ENCODE measurements around the gene AIPL1. TPM values are rescaled to one million over a fixed set of nuclear protein-coding genes. Genes with fewer than 3 reads are reported as not detected.

Gene AIPL1
- total and polyA plus RNA-seq, 2 donors (not counting 1 experiment from before 2014, with no cell fraction given) = not detected

DNA sequence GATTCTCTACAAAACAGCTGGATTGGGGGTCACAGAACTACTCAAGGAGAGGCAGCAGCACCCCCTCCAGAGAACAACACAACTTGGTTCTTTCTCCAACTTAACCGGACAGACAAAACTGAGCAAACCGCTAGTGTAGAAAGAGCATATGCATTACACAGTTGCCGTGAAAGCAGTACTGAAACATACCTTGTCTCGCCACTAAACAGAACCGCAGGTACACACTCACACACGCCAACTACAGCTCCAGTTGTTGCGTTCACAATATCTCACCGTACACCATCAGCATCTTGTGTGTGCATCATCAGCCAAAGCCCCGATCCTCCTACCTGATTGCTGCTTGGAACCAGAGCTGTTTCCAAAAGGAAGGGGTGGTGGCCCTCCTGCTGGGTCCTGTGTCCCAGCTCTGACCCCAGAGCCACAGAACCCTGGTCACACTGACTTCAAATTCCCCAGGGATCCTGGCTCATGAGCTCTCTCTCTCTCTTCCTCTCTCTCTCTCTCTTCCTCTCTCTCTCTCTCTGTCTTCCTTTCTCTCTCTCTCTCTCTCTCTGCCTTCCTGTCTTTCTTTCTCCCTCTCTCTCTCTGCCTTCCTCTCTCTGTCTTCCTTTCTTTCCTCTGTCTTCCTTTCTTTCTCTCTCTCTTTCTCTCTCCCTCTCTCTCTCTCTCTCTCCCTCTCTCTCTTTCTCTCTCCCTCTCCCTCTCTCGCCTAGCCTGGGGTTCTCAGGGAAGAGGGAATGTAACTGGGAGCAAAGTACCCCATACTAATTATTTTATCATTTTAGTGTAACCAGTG, 17.7 kb upstream of the AIPL1 start:
- peaks cover 37% of the 10 kb centered on the region for H3K4me1 Mint-ChIP-seq
- CTCF ChIA-PET = interaction anchor here (0.7 to 3.5 kb wide), 3 partner anchors 17 to 21 kb away, joined by 4 to 13 read pairs (median 4); no protein-coding TSS in a partner anchor
- Histone ChIP-seq H3K9ac (ENCODE audit: low read length) (no peak overlapping the region), H3K27me3 (replicated peaks in 1 of 4; ENCODE audit: control extremely low read depth in 1 of 4, control insufficient read depth in 3 of 4, insufficient read depth in 4 of 4, low read length in 3 of 4) (no peaks in the 10 kb centered on the region), H3K79me2 (ENCODE audit: control insufficient read depth, insufficient read depth, low read length) (no peaks in the 10 kb centered on the region), H3K4me2 (replicated peaks; ENCODE audit: low read depth, low read length, poor library complexity, severe bottlenecking) (no peak overlapping the region), H3K27ac (ENCODE audit: low read length in 2 of 2) (no peak overlapping the region), H3K36me3 (replicated peaks in 1 of 2; ENCODE audit: control extremely low read depth in 1 of 2, control insufficient read depth in 1 of 2, extremely low read depth in 1 of 2, insufficient read depth in 2 of 2, low read length in 1 of 2) (no peaks in the 10 kb centered on the region), H4K20me1 (ENCODE audit: control insufficient read depth, insufficient read depth, low read length, poor library complexity, severe bottlenecking) (no peaks in the 10 kb centered on the region), H3K4me3 (ENCODE audit: control extremely low read depth in 1 of 5, extremely low read depth in 1 of 5, insufficient read depth in 1 of 5, low read depth in 2 of 5, low read length in 4 of 5) (no peak overlapping the region), H3K4me1 (ENCODE audit: control insufficient read depth in 2 of 2, insufficient read depth in 2 of 2, low read length in 2 of 2) (peaks cover 6 to 10% of the 10 kb centered on the region in 2 donors), H3K9me3 (ENCODE audit: control extremely low read depth in 1 of 3, control insufficient read depth in 2 of 3, insufficient read depth in 1 of 3, low read length in 2 of 3) (peaks cover 0 to 8% (median 0%) of the 10 kb centered on the region in 3 donors), H2AFZ (ENCODE audit: insufficient read depth, low read depth, low read length, poor library complexity, severe bottlenecking) (no peak overlapping the region)
- POLR2A ChIA-PET = interaction anchor here (0.6 kb wide), 1 partner anchor 9 kb away, joined by 7 read pairs; no protein-coding TSS in a partner anchor
- H3K27me3 Mint-ChIP-seq = no peaks in the 10 kb centered on the region
- DNase-seq (no peak), ATAC-seq (ENCODE audit: low read depth) (no peak)
- no peak overlapping the region for H3K4me3 Mint-ChIP-seq
- intact Hi-C loops (cut with micrococcal nuclease) = no loop called here
- no peak for TF ChIP-seq EZH2 (IDR thresholded peaks at IDR 0.05; ENCODE audit: borderline replicate concordance, insufficient read depth, low read depth, low read length, poor library complexity, severe bottlenecking)
- 90% methylated on average over 7 of the region's 10 CpGs for WGBS (ENCODE audit: insufficient coverage)
- H3K9me3 Mint-ChIP-seq (ENCODE audit: insufficient read depth) = no peaks in the 10 kb centered on the region
- H3K27ac Mint-ChIP-seq = peak overlapping the region; percentile 73

DNA sequence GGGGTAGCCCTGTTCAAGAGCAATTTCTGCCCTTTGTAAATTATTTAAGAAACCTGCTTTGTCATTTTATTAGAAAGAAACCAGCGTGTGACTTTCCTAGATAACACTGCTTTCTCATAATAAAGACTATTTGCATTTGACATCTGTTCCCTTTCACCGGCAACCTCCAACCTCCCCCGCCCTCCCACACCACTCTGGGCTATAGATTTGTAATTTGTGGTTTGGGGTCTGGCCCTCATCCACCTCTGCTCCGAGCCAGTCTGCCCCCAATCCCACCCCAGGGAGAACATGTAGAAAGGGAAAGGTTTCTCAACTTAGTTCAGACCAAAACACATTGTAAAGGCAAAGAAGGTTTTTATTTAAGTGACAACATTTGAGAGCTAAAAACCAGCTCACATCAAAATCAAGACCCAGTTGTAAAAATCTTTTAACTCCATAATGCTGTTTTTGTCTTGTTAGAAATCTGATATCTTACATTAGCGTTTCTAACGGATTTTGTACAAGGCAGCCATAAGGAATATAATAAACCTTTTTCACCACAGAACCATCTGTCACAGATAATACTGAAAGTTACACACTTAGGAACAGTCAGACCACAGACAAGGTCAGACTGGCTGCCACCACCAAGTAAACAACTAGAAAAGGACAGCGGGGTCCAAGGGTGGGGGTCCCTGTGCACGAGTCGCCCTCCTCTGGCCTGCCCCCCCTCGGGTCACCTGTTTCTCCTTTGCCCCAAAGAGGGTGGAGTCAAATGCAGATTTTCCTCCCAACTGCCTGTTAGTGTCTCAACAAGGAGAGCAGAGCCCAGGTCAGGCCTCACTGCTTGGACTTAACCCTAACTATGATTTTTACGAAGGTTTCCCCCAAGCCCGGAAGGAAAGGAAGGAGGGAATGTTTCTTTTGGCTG, 16.3 kb upstream of the AIPL1 start:
- ChIA-PET POLR2A (interaction anchor here (0.9 kb wide), 1 partner anchor 8 kb away, joined by 3 read pairs; no protein-coding TSS in a partner anchor), CTCF (interaction anchor here (1.9 kb wide), 1 partner anchor 22 kb away, joined by 5 read pairs; no protein-coding TSS in a partner anchor)
- no peak overlapping the region for H3K27ac ChIP-seq (ENCODE audit: low read length in 2 of 2)
- no peak overlapping the region for H3K9ac ChIP-seq (ENCODE audit: low read length)
- Mint-ChIP-seq H3K4me1 (peaks cover 32% of the 10 kb centered on the region), H3K27ac (peak overlapping the region; percentile 54), H3K9me3 (ENCODE audit: insufficient read depth) (no peaks in the 10 kb centered on the region), H3K4me3 (no peak overlapping the region), H3K27me3 (no peaks in the 10 kb centered on the region)
- ATAC-seq (ENCODE audit: low read depth) = no peak
- H3K36me3 ChIP-seq (replicated peaks in 1 of 2; ENCODE audit: control extremely low read depth in 1 of 2, control insufficient read depth in 1 of 2, extremely low read depth in 1 of 2, insufficient read depth in 2 of 2, low read length in 1 of 2) = no peaks in the 10 kb centered on the region
- peaks cover 0 to 8% (median 0%) of the 10 kb centered on the region in 3 donors for H3K9me3 ChIP-seq (ENCODE audit: control extremely low read depth in 1 of 3, control insufficient read depth in 2 of 3, insufficient read depth in 1 of 3, low read length in 2 of 3)
- no peak for DNase-seq
- no peak overlapping the region for H2AFZ ChIP-seq (ENCODE audit: insufficient read depth, low read depth, low read length, poor library complexity, severe bottlenecking)
- H3K27me3 ChIP-seq (replicated peaks in 1 of 4; ENCODE audit: control extremely low read depth in 1 of 4, control insufficient read depth in 3 of 4, insufficient read depth in 4 of 4, low read length in 3 of 4) = no peaks in the 10 kb centered on the region
- peaks cover 6 to 10% of the 10 kb centered on the region in 2 donors for H3K4me1 ChIP-seq (ENCODE audit: control insufficient read depth in 2 of 2, insufficient read depth in 2 of 2, low read length in 2 of 2)
- no peak for TF ChIP-seq EZH2 (IDR thresholded peaks at IDR 0.05; ENCODE audit: borderline replicate concordance, insufficient read depth, low read depth, low read length, poor library complexity, severe bottlenecking)
- TF ChIP-seq, protein P1, sequence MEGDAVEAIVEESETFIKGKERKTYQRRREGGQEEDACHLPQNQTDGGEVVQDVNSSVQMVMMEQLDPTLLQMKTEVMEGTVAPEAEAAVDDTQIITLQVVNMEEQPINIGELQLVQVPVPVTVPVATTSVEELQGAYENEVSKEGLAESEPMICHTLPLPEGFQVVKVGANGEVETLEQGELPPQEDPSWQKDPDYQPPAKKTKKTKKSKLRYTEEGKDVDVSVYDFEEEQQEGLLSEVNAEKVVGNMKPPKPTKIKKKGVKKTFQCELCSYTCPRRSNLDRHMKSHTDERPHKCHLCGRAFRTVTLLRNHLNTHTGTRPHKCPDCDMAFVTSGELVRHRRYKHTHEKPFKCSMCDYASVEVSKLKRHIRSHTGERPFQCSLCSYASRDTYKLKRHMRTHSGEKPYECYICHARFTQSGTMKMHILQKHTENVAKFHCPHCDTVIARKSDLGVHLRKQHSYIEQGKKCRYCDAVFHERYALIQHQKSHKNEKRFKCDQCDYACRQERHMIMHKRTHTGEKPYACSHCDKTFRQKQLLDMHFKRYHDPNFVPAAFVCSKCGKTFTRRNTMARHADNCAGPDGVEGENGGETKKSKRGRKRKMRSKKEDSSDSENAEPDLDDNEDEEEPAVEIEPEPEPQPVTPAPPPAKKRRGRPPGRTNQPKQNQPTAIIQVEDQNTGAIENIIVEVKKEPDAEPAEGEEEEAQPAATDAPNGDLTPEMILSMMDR (IDR thresholded peaks at IDR 0.05) = no peak
- no peak overlapping the region for H3K4me3 ChIP-seq (ENCODE audit: control extremely low read depth in 1 of 5, extremely low read depth in 1 of 5, insufficient read depth in 1 of 5, low read depth in 2 of 5, low read length in 4 of 5)
- 27% methylated on average over 5 of the region's 12 CpGs for WGBS (ENCODE audit: insufficient coverage)
- intact Hi-C loops (cut with micrococcal nuclease) = no loop called here
- H4K20me1 ChIP-seq (ENCODE audit: control insufficient read depth, insufficient read depth, low read length, poor library complexity, severe bottlenecking) = no peaks in the 10 kb centered on the region
- H3K79me2 ChIP-seq (ENCODE audit: control insufficient read depth, insufficient read depth, low read length) = no peaks in the 10 kb centered on the region
- no peak overlapping the region for H3K4me2 ChIP-seq (replicated peaks; ENCODE audit: low read depth, low read length, poor library complexity, severe bottlenecking)
